Right lobe of liver (tissue), 6 donors: Measurements from ENCODE around the gene UBA5. TPM values are rescaled to one million over a fixed set of nuclear protein-coding genes. Genes with fewer than 3 reads are reported as not detected.

Source experiments
- ATAC-seq, 4 donors: fragments of 200-7000 bp; cut with Tn5 transposase; one replicate each; pipeline ENCODE4 v1.9.1; 2020; ENCODE audit warnings: mild to moderate bottlenecking in 4 of 4, moderate library complexity in 4 of 4
- DNase-seq, 3 donors: peaks; one replicate each; pipeline ENCODE4 v3.0.0-alpha.2; 2020
- H3K27ac ChIP-seq, 3 donors: fragments of 200-600 bp; one replicate each; pipeline ENCODE4 v1.8.0; 2022
- H3K27me3 ChIP-seq, 2 donors: fragments of 200-600 bp; one replicate each; pipeline ENCODE4 v1.8.0; 2022
- H3K36me3 ChIP-seq, 4 donors: fragments of 200-600 bp; sonication (generic) in 1 of 4; one replicate each; pipeline versions ENCODE4 v1.5.1 to v1.8.0; 2017 to 2022; ENCODE audit warnings: control low read depth in 1 of 4
- H3K4me1 ChIP-seq, 4 donors: fragments of 200-600 bp; sonication (generic) in 1 of 4; one replicate each; pipeline versions ENCODE4 v1.5.1 to v1.8.0; 2017 to 2022; ENCODE audit warnings: control low read depth in 1 of 4
- H3K4me3 ChIP-seq, 3 donors: fragments of 200-600 bp; one replicate each; pipeline ENCODE4 v1.8.0; 2022
- H3K9me3 ChIP-seq, 4 donors: fragments of 200-600 bp; sonication (generic) in 1 of 4; one replicate each; pipeline versions ENCODE4 v1.5.1 to v1.8.0; 2017 to 2022; ENCODE audit warnings: control low read depth in 1 of 4
- POLR2A ChIP-seq: fragments of 450-650 bp; IDR thresholded peaks from one replicate; pipeline ENCODE4 v1.6.1; 2017; ENCODE audit warnings: antibody characterized with exemption, mild to moderate bottlenecking
- WGBS: methylation state at CpG from one replicate; pipeline ENCODE4 v1.1.6; 2018; ENCODE audit warnings: low coverage, low lambda C conversion rate; ENCODE audit not compliant: insufficient coverage; ENCODE audit errors: missing lambda C conversion rate; 5-methylcytosine and 5-hydroxymethylcytosine counted together
- intact Hi-C, 2 donors: fragments of 100-400 bp; cut with DNase I; formaldehyde crosslinking; loops; one replicate each; pipeline versions ENCODE4 v1.11.2 to v1.14.1; 2022
- total RNA-seq, 6 experiments: library from RNA; depleted of rRNA in 2 of 6; stranded (reverse); fragments of >200 nt in 2 of 6; fragmentation: NEBNext Ultra II Directional in 3 of 6; extraction: Animal tissue kit (Norgen Biotek cat#: 25700) in 3 of 6; gene quantifications; one replicate each; pipeline versions ENCODE4 v1.1.0 to v1.2.4, GENCODE V29; 2016 to 2023
- TF ChIP-seq, protein P1 (sequence below), 4 donors: fragments of 200-600 bp in 3 of 4; fragments of 450-650 bp in 1 of 4; IDR thresholded peaks; one replicate each; pipeline versions ENCODE4 v1.5.1 to v1.8.0; 2016 to 2022; ENCODE audit warnings: antibody characterized with exemption in 4 of 4, mild to moderate bottlenecking in 2 of 4
- donor health status: DM: no; HTN: yes; CAD: no.
- donor health status: DM: no; HTN: no; CAD: no.
- donor health status: DM: no; HTN: no; CAD: no.
- donor health status: DM: no; HTN: yes; CAD: no.
- donor health status: DM: no; HTN: yes; CAD: no.

Gene UBA5
- total RNA-seq, 6 experiments from 2014 or later = 24.3 to 41.3 (median 27.5) TPM

DNA sequence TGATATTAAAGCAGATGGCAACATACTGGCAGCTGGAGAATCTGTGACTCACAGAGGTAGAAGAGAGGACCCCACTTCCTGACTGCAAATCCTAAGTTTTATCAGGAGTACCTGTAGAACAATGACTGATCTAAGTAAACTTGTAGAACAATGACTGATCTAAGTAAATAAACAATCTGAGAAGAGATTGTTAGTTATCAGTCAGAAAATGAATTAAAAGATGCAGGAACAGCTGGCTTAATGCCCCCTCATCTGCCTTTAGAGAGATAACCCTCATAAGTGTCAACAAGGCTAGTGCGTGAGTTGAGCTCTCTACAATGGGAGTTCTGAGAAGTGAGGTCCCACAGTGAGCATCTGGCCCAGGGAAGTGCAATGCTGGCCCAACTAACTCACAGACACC, 15.1 kb upstream of the UBA5 start:
- peaks cover 0 to 18% (median 5%) of the 10 kb centered on the region in 4 donors for H3K36me3 ChIP-seq
- H3K27ac ChIP-seq = no peak overlapping the region
- TF ChIP-seq, protein P1, sequence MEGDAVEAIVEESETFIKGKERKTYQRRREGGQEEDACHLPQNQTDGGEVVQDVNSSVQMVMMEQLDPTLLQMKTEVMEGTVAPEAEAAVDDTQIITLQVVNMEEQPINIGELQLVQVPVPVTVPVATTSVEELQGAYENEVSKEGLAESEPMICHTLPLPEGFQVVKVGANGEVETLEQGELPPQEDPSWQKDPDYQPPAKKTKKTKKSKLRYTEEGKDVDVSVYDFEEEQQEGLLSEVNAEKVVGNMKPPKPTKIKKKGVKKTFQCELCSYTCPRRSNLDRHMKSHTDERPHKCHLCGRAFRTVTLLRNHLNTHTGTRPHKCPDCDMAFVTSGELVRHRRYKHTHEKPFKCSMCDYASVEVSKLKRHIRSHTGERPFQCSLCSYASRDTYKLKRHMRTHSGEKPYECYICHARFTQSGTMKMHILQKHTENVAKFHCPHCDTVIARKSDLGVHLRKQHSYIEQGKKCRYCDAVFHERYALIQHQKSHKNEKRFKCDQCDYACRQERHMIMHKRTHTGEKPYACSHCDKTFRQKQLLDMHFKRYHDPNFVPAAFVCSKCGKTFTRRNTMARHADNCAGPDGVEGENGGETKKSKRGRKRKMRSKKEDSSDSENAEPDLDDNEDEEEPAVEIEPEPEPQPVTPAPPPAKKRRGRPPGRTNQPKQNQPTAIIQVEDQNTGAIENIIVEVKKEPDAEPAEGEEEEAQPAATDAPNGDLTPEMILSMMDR (IDR thresholded peaks at IDR 0.05) = no peak
- TF ChIP-seq POLR2A = no peak
- DNase-seq (no peak), ATAC-seq (no peak)
- intact Hi-C loops = loop anchor here in 1 of 2 donors (10.0 kb wide), 1 partner anchor 110 kb away; no protein-coding TSS in a partner anchor
- no peak overlapping the region for H3K4me3 ChIP-seq
- no peaks in the 10 kb centered on the region for H3K4me1 ChIP-seq
- H3K9me3 ChIP-seq = no peaks in the 10 kb centered on the region
- H3K27me3 ChIP-seq = no peaks in the 10 kb centered on the region
- 89% methylated on average over 1 of the region's 1 CpG for WGBS

DNA sequence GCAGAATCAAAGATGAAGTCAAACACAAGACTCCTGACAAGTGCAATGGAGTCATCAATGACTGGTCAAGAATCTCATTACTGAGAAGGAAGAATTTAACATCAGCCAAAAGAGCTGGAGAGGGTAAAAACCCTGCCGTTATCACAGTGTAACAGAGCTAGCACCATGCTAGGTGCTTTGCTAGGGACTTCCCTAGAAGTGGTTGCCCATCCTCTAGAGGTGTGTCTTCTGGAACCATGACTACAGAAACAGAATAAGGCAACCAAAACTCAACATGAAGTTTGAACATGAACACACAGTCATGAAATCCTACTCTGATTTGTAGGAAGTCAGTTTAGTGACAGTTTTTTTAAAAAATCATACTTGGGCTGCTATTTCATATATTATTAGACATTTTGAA, 10.0 kb upstream of the UBA5 start:
- no peak overlapping the region for H3K4me3 ChIP-seq
- no peak overlapping the region for H3K27ac ChIP-seq
- intact Hi-C loops = no loop called here
- no peak for TF ChIP-seq POLR2A
- TF ChIP-seq, protein P1 (IDR thresholded peaks at IDR 0.05) = no peak
- H3K4me1 ChIP-seq = peaks cover 0 to 19% (median 5%) of the 10 kb centered on the region in 4 donors
- WGBS = 100% methylated on average over 1 of the region's 1 CpG
- H3K36me3 ChIP-seq = no peaks in the 10 kb centered on the region
- ATAC-seq = no peak
- H3K27me3 ChIP-seq = no peaks in the 10 kb centered on the region
- DNase-seq = no peak
- H3K9me3 ChIP-seq = no peaks in the 10 kb centered on the region

DNA sequence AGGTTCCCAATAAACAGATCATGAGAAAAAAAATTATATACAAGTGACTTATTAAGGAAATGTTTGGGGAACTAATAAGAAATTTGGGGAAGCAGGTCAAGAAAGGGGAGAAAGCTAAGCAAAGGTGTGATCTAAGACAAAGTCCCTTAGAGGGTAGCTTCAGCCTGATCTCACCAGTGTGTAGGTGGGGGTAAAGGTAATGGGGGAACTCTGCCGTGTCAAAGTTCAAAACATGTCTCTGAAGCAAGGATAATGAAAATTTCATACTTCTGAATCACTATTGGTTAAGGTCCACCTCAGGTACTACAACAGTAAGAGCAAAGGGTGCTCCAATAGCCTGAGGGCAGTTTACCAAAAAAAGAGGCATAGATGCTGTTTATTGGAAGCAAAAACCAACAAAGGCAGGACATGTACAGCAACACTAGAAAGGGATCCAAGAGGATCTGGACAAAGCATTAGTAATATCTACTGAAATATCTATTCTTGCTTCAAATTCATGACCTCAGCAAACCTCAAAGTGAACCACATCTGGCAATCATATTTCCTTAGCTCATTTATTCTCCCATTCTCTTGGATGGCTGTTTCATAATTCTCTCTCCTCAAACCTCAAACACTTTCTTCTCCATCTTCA, 7.4 kb upstream of the UBA5 start:
- no peak overlapping the region for H3K4me3 ChIP-seq
- WGBS = 55% methylated on average over 1 of the region's 1 CpG
- no peaks in the 10 kb centered on the region for H3K9me3 ChIP-seq
- no peaks in the 10 kb centered on the region for H3K27me3 ChIP-seq
- H3K36me3 ChIP-seq = no peaks in the 10 kb centered on the region
- intact Hi-C loops = no loop called here
- no peak overlapping the region for H3K27ac ChIP-seq
- ATAC-seq (peak in 2 of 4 donors; percentile 8 to 77), DNase-seq (no peak)
- H3K4me1 ChIP-seq = peaks cover 0 to 36% (median 17%) of the 10 kb centered on the region in 4 donors
- TF ChIP-seq, protein P1 (IDR thresholded peaks at IDR 0.05) = no peak
- TF ChIP-seq POLR2A = no peak

DNA sequence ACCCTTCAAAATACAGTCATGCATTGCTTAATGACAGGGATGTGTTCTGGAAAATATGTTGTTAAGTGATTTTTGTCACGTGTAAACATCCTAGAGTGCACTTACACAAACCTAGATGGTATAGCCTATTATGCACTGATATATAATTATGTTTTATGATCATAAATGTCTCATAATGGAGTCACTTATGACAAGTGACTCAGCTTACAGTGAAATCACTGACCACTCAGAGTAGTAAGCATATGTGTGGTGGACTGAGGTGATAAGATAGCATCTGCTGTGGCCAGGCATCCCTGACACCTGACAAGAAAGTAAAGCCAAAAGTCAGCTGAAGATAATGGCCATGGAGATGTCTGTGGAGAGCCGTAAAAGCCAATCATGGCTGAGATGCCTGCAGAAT, 5.9 kb upstream of the UBA5 start:
- WGBS = 82% methylated on average over 1 of the region's 2 CpGs
- intact Hi-C loops = no loop called here
- H3K4me1 ChIP-seq = peaks cover 0 to 38% (median 19%) of the 10 kb centered on the region in 4 donors
- no peaks in the 10 kb centered on the region for H3K36me3 ChIP-seq
- H3K27me3 ChIP-seq = no peaks in the 10 kb centered on the region
- no peaks in the 10 kb centered on the region for H3K9me3 ChIP-seq
- DNase-seq = no peak
- TF ChIP-seq, protein P1 (IDR thresholded peaks at IDR 0.05) = no peak
- TF ChIP-seq POLR2A = no peak
- no peak for ATAC-seq
- no peak overlapping the region for H3K4me3 ChIP-seq
- no peak overlapping the region for H3K27ac ChIP-seq
